Neural progenitor cell (in vitro differentiated cells): ENCODE results near the gene LRRC28. TPM values are rescaled to one million over a fixed set of nuclear protein-coding genes. Genes with fewer than 3 reads are reported as not detected.

Experiments
- DNase-seq: peaks from one replicate; pipeline ENCODE4 v3.0.0-alpha.2; 2016; ENCODE audit warnings: low spot score
- H2AFZ ChIP-seq: fragments of 200-600 bp; sonication (generic); replicated peaks from 2 replicates; pipeline ENCODE4 v1.6.1; 2016; ENCODE audit warnings: antibody characterized with exemption
- H3F3A ChIP-seq: fragments of 200-600 bp; sonication (generic); 2 replicates; pipeline ENCODE4 v1.6.1; 2016; ENCODE audit warnings: antibody characterized with exemption, low read depth
- H3K27ac ChIP-seq: fragments of 200-600 bp; sonication (generic); 2 replicates; pipeline ENCODE4 v1.5.1; 2016; ENCODE audit warnings: mild to moderate bottlenecking
- H3K27me3 ChIP-seq: fragments of 200-600 bp; sonication (generic); 2 replicates; pipeline ENCODE4 v1.6.1; 2016; ENCODE audit warnings: mild to moderate bottlenecking, moderate library complexity
- H3K36me3 ChIP-seq: fragments of 200-600 bp; sonication (generic); 2 replicates; pipeline ENCODE4 v1.5.1; 2016
- H3K4me1 ChIP-seq: fragments of 200-600 bp; sonication (generic); 2 replicates; pipeline ENCODE4 v1.6.1; 2016; ENCODE audit warnings: mixed run types
- H3K4me2 ChIP-seq: fragments of 200-600 bp; sonication (generic); 2 replicates; pipeline ENCODE4 v1.6.1; 2016
- H3K4me3 ChIP-seq: fragments of 200-600 bp; sonication (generic); 2 replicates; pipeline ENCODE4 v1.5.1; 2016
- H3K79me2 ChIP-seq: fragments of 200-600 bp; sonication (generic); 2 replicates; pipeline ENCODE4 v1.6.1; 2016; ENCODE audit warnings: low read depth
- H3K9ac ChIP-seq: fragments of 200-600 bp; sonication (generic); 2 replicates; pipeline ENCODE4 v1.6.1; 2016
- H3K9me3 ChIP-seq: fragments of 200-600 bp; sonication (generic); 2 replicates; pipeline ENCODE4 v1.5.1; 2016; ENCODE audit warnings: low read depth
- H4K20me1 ChIP-seq: fragments of 200-600 bp; sonication (generic); 2 replicates; pipeline ENCODE4 v1.6.1; 2016; ENCODE audit warnings: low read depth
- H3K27ac Mint-ChIP-seq: 3 replicates; pipeline ENCODE4 v1.8.0; 2021; ENCODE audit warnings: mixed read lengths
- H3K27me3 Mint-ChIP-seq: 2 replicates; pipeline ENCODE4 v1.8.0; 2022; ENCODE audit warnings: low read depth, mild to moderate bottlenecking, inconsistent platforms, moderate library complexity, mixed read lengths; ENCODE audit not compliant: insufficient read depth
- H3K36me3 Mint-ChIP-seq: 3 replicates; pipeline ENCODE4 v1.8.0; 2021; ENCODE audit warnings: mixed read lengths
- H3K4me1 Mint-ChIP-seq: 3 replicates; pipeline ENCODE4 v1.8.0; 2021; ENCODE audit warnings: mixed read lengths
- H3K4me3 Mint-ChIP-seq: 3 replicates; pipeline ENCODE4 v1.8.0; 2021; ENCODE audit warnings: mild to moderate bottlenecking, moderate library complexity, mixed read lengths
- H3K9me3 Mint-ChIP-seq: 3 replicates; pipeline ENCODE4 v1.8.0; 2020; ENCODE audit warnings: mixed read lengths
- EZH2 ChIP-seq: fragments of 200-600 bp; sonication (generic); IDR thresholded peaks from 2 replicates; pipeline ENCODE4 v1.6.1; 2017; ENCODE audit warnings: antibody characterized with exemption, mild to moderate bottlenecking, moderate library complexity
- EZH2phosphoT487 ChIP-seq: fragments of 200-600 bp; sonication (generic); IDR thresholded peaks from 2 replicates; pipeline ENCODE4 v1.6.1; 2017; ENCODE audit warnings: antibody characterized with exemption
- total RNA-seq: library from RNA; depleted of rRNA; stranded (reverse); fragments of >200 nt; gene quantifications from 2 replicates; pipeline ENCODE4 v1.2.3, GENCODE V29; 2015; ENCODE audit warnings: low replicate concordance
- TF ChIP-seq, protein P1 (sequence below): fragments of 200-600 bp; sonication (generic); IDR thresholded peaks from 2 replicates; pipeline ENCODE4 v1.5.1; 2017; ENCODE audit warnings: antibody characterized with exemption, mild to moderate bottlenecking

LRRC28 gene
- total RNA-seq, 1 donor from 2014 or later: 34.5 TPM

DNA sequence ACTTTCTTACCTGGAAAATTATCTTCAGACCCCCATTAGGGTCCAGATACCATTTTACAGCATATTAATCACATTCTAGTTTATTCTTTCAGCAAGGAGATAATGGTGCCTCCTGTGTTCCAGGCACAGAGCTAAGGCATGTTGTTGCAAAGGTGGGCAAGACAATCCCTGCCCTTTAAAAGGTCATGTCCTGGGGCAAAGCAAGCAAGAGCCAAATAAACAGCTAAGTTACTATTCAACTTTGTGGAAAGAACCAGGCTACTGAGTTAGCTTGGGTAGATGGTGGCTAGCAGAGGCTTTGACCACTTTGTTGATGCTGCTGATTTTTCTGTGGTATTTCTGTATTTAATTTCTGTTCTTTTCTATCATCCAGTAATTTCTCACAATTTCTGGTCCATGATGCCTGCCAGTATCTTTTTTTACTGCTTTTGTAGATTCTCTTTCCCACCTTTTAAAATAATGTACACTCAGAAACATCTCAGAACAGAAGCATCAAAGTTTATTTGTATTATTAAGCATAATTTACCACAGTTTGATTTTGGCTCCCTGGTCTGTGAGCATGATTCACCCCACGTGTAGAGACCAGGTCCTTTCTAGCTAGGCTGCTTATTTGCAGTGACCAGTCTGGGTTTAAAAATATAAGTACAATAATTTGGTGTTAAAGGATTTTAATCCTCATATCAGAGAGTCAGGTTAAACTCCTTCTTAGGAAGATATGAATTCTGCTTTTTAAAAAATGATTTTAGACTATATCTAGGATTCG is 71.5 kb downstream of the LRRC28 start:
- Histone ChIP-seq H3K79me2 (no peaks in the 10 kb centered on the region), H2AFZ (no peak overlapping the region), H3K27ac (no peak overlapping the region), H3K4me1 (no peaks in the 10 kb centered on the region), H3F3A (no peaks in the 10 kb centered on the region), H3K9ac (no peak overlapping the region), H3K4me3 (no peak overlapping the region), H4K20me1 (no peaks in the 10 kb centered on the region), H3K36me3 (no peaks in the 10 kb centered on the region), H3K27me3 (no peaks in the 10 kb centered on the region), H3K9me3 (no peaks in the 10 kb centered on the region), H3K4me2 (no peak overlapping the region)
- TF ChIP-seq EZH2phosphoT487 (no peak), EZH2 (no peak)
- TF ChIP-seq, protein P1, sequence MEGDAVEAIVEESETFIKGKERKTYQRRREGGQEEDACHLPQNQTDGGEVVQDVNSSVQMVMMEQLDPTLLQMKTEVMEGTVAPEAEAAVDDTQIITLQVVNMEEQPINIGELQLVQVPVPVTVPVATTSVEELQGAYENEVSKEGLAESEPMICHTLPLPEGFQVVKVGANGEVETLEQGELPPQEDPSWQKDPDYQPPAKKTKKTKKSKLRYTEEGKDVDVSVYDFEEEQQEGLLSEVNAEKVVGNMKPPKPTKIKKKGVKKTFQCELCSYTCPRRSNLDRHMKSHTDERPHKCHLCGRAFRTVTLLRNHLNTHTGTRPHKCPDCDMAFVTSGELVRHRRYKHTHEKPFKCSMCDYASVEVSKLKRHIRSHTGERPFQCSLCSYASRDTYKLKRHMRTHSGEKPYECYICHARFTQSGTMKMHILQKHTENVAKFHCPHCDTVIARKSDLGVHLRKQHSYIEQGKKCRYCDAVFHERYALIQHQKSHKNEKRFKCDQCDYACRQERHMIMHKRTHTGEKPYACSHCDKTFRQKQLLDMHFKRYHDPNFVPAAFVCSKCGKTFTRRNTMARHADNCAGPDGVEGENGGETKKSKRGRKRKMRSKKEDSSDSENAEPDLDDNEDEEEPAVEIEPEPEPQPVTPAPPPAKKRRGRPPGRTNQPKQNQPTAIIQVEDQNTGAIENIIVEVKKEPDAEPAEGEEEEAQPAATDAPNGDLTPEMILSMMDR: no peak
- Mint-ChIP-seq H3K27ac (no peak overlapping the region), H3K4me1 (no peaks in the 10 kb centered on the region), H3K36me3 (no peaks in the 10 kb centered on the region), H3K9me3 (no peaks in the 10 kb centered on the region), H3K4me3 (no peak overlapping the region), H3K27me3 (no peaks in the 10 kb centered on the region)
- DNase-seq: no peak

DNA sequence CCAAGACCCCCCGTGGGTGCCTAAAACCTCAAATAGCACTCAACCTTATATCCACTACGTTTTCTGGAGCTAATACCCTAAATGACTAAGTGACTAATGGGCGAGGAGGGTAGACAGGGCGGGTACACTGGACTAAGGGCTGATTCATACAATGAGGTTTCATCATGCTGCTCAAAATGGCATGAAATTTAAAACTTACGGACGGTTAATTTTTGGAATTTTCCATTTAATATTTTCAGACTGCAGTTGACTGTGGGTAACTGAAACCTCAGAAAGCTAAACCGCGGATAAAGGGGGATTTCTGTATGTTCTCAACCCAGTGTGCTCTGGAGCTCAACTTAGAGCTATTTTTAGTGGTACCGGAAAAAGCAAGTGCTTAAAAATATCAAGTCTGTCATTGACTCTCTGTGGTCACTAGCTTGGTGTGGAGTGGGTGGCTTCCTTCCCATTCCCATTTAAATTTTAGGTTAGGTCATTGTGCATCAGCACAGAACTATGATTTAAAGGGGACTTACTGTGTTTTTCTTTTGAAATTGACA is 72.9 kb downstream of the LRRC28 start:
- Histone ChIP-seq H2AFZ (no peak overlapping the region), H3K27ac (no peak overlapping the region)

DNA sequence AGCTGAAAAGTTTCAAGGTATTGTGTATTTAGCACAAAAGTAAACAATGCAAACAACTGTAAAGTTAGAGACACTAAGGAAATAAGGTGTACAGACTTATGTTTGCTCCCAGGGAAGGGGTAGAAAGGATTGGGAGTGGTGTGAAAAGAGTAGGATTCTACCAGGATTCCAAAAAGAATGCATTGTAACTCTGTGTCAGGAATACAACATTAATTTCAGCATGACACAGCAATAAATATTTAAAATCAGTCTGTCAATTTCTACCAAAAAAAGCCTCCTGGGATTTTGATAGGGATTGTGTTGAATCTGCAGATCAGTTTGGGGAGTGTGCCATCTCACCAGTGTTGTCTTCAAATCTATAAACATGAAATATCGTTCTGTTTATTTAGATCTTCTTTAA is 73.4 kb downstream of the LRRC28 start:
- no peak overlapping the region for H3K4me3 ChIP-seq
- no peak for DNase-seq
- H3K79me2 ChIP-seq: no peaks in the 10 kb centered on the region
- Mint-ChIP-seq H3K4me1 (no peaks in the 10 kb centered on the region), H3K27me3 (no peaks in the 10 kb centered on the region), H3K9me3 (no peaks in the 10 kb centered on the region), H3K27ac (no peak overlapping the region), H3K36me3 (no peaks in the 10 kb centered on the region), H3K4me3 (no peak overlapping the region)
- no peaks in the 10 kb centered on the region for H4K20me1 ChIP-seq
- H2AFZ ChIP-seq: no peak overlapping the region
- no peak overlapping the region for H3K4me2 ChIP-seq
- H3K36me3 ChIP-seq: no peaks in the 10 kb centered on the region
- no peaks in the 10 kb centered on the region for H3F3A ChIP-seq
- no peak for TF ChIP-seq EZH2
- no peak for TF ChIP-seq EZH2phosphoT487
- TF ChIP-seq, protein P1: no peak
- no peaks in the 10 kb centered on the region for H3K9me3 ChIP-seq
- H3K9ac ChIP-seq: no peak overlapping the region
- no peaks in the 10 kb centered on the region for H3K27me3 ChIP-seq
- no peaks in the 10 kb centered on the region for H3K4me1 ChIP-seq
- H3K27ac ChIP-seq: no peak overlapping the region

More for the DNA sequence above, 72.9 kb downstream of the LRRC28 start:
- Histone ChIP-seq H3K4me2 (no peak overlapping the region), H3K36me3 (no peaks in the 10 kb centered on the region), H3K9me3 (no peaks in the 10 kb centered on the region), H3K9ac (no peak overlapping the region), H3K4me3 (no peak overlapping the region), H3K27me3 (no peaks in the 10 kb centered on the region), H3K79me2 (no peaks in the 10 kb centered on the region), H3F3A (no peaks in the 10 kb centered on the region), H3K4me1 (no peaks in the 10 kb centered on the region), H4K20me1 (no peaks in the 10 kb centered on the region)
- no peak for TF ChIP-seq EZH2
- TF ChIP-seq, protein P1: no peak
- TF ChIP-seq EZH2phosphoT487: no peak
- Mint-ChIP-seq H3K36me3 (no peaks in the 10 kb centered on the region), H3K27me3 (no peaks in the 10 kb centered on the region), H3K4me3 (no peak overlapping the region), H3K9me3 (no peaks in the 10 kb centered on the region), H3K27ac (no peak overlapping the region), H3K4me1 (no peaks in the 10 kb centered on the region)
- DNase-seq: no peak
